Embryonic facial prominence (tissue), 1 donor: ENCODE data around the gene ZNF629.

ENCODE experiments used
- DNase-seq: peaks from one replicate; pipeline ENCODE4 v3.0.0-alpha.2; 2016; ENCODE audit errors: extremely low spot score

ZNF629 gene

DNA sequence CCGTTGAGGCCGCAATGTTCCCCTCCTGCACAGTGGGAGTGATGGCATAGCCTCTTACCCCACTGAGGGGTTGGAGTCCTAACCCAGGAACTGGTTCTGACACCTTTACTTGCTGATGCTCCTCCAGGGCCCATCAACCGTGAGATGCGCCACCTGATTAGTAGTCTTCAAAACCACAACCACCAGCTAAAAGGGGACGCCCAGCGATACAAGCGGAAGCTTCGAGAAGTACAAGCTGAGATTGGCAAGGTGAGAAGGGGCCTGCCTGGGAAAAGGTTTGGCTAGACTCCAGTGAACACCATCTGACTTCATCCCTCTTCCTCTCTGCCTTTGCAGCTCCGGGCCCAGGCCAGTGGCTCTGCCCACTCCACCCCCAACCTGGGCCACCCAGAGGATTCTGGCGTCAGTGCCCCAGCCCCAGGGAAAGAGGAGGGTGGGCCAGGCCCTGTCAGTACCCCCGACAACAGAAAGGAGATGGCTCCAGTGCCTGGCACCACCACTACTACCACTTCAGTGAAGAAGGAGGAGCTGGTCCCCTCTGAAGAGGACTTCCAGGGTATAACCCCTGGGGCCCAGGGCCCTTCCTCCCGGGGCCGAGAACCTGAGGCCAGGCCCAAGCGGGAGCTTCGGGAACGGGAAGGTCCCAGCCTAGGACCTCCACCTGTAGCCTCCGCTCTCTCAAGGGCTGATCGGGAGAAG, 19.1 kb downstream of the ZNF629 start:
- DNase-seq: no peak

DNA sequence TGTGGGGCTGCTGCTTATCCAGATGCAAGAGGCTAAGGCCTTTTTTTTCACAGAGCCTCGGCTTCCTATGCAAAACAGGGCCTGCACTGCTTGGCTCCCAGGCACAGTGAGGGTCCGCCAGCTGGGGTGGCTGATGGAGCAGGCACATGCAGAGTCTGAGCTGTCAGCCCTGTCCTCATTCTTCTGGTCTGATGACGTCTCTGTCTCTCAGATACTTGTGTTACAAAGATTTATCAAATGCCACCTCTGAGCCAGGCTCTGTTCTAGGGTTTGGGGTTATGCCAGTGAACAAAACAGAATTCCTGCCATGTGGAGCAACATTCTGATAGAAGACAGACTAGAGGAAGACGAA, 20.1 kb downstream of the ZNF629 start:
- no peak for DNase-seq

DNA sequence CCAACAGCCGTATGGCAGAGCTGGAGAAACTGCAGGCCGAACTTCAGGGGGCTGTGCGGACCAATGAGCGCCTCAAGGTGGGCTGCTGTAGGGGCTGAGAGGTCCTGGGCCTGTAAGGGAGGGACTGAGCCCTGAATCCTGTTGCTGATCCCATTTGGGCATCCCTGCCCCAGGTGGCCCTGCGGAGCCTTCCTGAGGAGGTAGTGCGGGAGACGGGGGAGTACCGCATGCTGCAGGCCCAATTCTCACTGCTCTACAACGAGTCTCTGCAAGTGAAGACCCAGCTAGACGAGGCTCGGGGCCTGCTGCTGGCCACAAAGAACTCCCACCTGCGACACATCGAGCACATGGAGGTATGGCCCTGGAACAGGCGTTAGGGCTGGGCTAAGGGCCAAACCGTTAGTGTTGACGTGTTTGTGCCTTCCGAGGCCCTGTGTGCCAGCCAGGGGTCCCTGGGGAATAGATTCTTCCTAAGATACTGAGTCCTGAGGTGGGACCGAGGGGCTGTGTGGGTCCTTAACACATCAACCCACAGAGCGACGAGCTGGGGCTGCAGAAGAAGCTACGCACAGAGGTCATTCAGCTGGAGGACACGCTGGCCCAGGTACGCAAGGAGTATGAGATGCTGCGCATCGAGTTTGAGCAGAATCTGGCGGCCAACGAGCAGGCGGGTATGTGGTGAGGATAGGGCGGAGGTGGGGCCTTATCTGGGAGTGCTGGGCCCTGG, 20.6 kb downstream of the ZNF629 start:
- no peak for DNase-seq

DNA sequence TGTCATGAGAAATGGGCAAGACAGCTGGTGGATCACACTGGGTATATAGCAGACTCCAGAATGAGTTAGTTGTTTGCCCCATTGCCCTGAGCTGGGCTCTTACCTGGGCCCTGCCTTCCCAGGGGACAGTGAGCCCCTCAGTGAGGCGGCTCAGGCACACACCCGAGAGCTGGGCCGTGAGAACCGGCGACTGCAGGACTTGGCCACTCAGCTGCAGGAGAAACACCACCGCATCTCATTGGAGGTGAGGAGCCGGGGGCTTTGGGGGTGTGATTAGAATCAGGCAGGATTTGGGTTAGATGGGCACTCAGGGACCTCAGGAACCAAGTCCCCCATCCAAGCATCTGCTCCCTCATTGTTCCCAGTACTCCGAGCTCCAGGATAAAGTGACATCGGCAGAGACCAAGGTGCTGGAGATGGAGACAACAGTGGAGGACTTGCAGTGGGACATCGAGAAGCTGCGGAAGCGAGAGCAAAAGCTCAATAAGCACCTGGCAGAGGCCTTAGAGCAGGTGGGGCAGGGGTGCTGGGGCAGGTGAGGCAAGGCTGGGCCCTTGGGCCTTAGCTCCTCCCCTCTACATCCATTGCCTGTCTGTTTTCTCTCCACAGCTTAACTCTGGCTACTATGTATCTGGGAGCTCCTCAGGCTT, 22.1 kb downstream of the ZNF629 start:
- no peak for DNase-seq

DNA sequence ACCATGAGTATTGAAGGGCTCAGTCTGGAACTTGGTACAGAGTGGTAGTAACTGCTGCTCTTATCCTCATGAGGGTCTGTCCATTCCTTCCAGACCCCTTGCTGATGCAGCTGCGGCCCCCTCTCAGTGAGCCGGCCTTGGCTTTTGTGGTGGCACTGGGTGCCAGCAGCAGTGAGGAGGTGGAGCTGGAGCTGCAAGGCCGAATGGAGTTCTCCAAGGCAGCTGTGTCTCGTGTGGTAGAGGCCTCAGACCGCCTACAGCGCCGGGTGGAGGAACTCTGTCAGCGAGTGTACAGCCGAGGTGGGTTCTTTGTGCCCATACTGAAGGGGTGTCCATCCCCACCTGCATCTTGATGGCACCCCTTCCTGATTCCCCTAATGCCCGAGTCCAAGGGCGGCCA, 22.9 kb downstream of the ZNF629 start:
- DNase-seq: no peak

DNA sequence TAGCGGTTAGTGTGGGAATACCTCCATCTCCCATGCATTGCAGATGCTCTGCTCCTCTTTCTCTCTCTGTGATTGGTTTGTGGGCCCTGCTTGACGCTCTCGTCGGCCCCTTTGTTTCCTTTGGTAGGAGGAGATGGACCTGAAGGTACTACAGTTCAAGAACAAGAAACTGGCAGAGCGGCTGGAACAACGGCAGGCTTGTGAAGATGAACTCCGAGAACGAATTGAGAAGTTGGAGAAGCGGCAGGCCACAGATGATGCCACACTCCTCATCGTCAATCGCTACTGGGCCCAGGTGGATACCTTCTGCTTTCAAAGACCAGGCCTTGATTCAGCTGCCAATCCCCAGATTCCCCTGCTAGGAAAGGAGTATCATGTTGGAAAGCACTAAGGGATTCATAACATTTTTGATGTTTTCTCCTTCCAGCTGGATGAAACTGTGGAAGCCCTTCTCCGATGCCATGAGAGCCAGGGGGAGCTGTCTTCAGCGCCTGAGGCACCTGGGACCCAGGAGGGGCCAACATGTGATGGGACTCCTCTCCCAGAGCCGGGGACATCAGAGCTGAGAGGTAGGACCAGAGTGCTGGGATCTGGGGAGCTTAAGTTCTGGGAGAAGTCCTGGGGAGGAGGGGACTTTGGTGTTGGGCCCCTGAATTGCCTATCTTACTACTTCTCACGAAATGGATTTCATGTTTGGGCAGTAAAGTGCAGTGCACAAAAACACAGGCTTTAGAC, 23.8 kb downstream of the ZNF629 start:
- no peak for DNase-seq

DNA sequence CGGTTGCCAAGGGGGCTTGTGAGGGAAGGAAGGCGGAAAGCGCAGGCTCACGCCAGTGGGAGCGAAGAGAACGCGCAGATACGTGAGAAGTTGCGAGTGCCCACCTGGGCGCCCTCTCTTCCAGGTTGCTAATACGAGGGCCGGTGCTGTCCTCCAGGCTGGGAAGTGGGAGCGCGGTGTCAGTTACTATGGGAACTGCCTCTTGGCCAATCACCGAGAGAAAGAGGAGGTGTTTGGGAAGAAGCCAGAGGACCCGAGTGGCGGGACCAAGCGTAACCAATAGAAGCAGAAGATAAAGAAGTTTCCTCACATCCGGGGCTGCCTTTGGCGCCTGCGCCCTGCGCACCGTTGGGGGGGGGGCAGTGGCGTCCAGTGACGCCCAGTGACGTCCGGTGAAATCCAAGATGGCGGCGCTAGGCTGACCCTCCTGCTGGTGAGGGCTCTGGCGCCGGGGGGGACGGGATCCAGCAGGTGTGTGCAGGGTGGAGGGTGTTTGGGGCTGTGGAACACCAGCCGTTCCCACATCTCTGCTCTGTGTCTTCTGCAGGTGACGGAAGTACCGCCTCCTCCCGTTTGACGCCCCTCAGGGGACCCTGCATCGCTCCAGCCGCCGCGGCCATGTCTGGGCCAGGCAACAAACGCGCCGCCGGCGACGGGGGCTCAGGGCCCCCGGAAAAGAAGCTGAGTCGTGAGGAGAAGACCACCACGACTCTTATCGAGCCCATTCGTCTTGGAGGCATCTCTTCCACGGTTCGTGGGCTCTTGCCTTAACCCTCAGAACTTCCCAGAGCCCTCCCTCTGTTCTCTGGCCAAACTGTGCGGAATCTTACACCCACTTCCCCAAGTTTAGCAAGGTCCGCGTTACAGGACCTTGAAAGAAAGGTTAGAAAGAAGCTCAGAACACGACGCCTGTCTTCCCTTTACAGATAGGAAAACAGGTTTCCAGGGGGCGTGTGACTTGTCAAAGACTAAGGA, 24.8 kb downstream of the ZNF629 start, which contains the start of the genes CFAP119 and RNF40:
Gene CFAP119, minus strand, starts transcription at position 135 of the 975 bp plus-strand sequence. CDS start 314 bp downstream, outside the sequence.
Gene RNF40, plus strand, starts transcription at position 395 of the 975 bp plus-strand sequence. Its CDS starts 224 bp downstream, at position 619.
- peak; percentile 94 for DNase-seq

DNA sequence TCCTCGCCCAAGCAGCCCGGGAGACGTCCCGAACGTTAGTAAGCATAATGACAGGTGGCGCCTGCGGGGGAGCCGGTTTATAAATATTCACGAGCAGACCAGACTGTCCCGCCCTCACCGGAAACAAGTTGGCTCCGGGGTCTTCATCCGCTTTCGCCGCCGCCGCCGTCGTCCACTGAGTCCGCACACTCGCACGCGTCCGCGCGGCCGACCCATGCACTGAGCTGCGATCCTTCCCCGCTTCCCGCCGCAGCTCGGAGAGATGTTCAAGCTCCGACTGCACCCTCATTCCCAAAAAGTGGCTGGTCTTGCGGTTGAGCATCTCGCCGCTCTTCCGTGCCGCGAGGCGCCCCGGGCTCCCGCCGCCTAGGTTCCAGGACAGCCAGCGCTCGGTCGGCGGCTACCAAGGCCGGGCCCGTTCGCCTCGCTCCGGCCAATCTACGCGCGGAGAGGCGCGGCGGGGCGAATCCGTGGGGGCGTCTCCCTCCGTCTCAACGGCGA, 25.5 kb downstream of the ZNF629 start:
- DNase-seq: no peak

DNA sequence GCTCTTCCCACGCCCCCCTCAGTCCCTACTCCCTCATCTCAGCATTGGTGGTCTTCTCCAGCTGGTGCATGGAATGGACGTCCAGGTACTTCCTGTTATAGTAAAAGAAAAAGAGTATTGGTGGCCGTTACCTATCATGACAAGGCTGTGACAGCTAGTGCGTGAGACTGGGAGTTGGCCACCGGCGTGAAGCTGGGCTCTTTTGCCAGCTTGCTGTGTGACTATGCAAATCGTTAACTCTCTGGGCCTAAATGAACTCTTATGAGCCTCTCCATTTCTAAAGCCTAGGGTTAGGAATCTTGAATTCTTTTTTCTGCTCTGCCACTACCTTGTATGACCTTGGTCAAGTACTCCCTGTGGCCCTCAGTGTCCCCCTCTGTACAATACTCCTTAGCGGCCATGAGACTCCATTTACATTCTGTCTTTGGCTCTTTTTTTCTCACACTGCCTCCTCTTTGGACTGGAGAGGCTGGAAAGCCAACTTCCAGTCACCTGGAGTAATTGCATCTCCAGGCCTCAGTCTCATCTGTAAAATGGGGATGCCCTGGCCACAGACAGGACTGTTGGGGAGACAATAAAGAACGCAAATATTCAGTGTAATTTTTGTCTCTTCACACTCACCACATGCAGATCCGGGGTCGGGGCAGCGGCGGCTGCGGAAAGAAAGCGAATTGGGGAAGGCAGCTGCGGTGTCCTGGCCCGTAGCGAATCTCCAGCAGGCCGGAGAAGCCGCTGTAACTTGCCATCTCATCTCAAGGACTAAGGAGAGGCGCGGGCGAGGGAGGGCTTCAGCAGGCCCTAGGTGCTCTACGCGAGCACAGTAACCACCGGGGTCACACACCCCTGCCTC, 26.2 kb downstream of the ZNF629 start:
- DNase-seq: no peak

DNA sequence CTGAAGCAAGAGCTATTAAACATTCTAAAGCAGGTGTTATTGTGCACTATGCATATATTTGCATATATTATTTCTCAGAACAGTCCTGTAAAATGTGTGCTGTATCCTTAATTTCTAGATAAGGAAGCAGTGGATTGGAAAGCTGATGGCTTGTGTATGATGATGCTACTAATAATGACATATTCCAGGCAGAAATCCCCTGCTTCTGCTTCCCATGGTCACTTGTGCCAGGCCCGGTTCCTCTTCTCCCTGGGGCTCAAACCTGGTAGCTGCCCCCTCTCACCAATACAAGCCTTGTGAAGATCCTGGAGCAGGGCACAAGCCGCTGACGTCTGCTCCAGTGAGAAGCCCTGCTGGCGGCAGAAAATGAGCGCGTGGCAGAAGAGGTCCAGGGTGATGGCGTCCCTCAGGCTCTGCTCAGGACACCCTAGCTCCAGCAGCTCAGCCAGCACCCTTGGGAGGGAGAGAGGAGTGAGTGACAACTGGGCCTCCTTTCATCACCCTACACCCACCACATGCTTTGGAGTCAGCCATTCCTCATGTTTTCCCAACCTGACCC, 26.9 kb downstream of the ZNF629 start:
- DNase-seq: no peak

DNA sequence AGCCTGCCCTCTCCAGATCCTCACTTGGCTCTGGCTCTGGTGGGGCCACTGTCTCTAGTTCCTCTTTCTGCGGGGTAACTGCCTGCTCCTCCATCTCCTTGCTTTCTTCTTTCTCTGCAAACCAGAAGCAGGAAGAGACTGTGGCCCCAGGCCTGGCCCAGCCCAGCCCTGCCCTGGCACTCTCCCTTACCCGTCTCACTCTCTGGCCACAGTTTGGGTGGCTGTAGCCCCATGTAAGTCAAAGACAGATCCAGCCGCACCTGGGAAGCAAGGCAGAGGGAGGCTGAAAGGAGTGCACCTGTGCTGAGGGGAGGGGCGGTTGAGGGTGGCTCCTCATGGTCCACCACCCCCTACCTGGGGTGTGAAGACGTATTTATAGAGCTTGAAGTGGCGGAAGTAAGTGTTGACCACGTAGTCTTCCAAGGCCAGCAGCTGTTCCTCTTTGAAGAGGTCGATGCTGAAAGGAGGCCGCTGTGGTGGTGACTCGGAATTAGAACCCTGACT, 28.0 kb downstream of the ZNF629 start:
- DNase-seq: no peak

DNA sequence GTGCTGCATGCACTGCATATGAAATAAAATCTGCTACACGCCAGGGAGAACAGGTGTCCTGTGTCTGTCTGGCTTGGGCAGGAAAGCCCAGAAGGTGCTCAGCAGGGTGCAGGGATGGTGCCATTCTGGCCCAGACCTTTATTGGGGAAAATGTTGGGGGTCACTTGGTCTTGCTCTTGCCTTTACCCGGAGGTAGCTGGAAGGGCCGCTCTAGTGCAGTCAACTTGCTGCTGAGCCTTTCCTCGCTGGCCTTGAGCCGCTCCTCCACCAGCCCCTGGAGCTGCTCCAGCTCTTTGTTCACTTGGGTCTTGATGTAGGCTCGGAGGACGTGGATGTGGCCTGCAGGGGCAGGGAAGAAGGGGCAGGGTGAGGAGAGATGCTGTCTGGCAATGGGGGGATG, 29.7 kb downstream of the ZNF629 start:
- no peak for DNase-seq

DNA sequence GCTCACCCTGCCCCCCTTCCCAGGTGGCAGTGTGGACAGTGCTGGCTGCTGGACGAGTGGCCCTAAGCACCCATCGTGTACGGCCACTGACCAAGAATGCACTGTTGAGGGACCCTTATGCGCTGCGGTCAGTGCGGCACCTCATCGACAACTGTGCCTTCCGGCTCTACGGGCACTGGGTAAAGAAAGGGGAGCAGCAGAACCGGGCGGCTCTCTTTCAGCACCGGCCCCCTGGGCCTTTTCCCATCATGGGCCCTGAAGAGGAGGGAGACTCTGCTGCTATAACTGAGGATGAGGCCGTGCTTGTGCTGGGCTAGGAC, 30.3 kb downstream of the ZNF629 start:
- DNase-seq: no peak

DNA sequence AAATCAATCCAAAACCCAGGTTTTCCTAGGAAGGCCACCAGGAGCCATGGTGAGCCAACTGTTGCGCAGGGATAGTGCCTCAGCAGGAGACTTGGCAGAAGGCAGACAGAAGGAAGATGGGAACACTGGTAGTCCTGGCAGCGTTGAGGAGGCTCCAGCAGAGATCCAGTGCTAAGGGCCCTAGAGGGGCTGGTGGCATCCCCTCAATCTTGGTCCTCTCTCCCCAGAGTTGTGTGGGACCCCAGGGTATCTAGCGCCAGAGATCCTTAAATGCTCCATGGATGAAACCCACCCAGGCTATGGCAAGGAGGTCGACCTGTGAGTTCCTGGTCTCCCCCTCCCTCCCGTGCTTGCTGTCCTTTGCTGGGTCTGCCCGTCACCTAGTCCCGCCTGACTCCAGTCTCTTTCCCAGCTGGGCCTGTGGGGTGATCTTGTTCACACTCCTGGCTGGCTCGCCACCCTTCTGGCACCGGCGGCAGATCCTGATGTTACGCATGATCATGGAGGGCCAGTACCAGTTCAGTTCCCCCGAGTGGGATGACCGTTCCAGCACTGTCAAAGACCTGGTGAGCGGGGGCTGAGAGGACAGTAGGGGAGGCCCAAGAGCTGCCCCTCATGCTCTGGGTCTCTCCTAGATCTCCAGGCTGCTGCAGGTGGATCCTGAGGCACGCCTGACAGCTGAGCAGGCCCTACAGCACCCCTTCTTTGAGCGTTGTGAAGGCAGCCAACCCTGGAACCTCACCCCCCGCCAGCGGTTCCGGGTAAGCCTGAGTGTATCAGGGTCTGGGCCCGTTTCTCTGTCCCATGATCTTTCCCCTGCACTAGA, 30.8 kb downstream of the ZNF629 start:
- DNase-seq: no peak

DNA sequence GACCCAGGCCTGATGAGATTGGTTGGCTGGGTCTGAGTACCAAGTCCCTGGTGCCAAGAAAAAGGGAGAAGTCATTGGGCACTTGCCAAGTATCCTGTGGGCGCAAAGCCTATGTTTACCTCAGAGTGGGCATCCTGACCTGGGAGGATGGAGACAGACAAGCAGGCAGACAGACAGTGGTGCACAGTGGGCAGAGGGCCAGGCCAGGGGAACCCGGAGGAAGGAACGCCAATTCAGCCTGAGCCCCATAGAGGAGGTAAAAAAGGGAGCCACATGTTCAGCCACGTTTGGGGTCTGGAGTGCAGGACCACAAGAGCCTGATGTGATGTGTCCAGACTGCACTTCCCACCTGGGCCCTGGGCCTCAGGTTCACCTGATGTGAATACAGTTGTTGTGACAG, 33.4 kb downstream of the ZNF629 start:
- no peak for DNase-seq

DNA sequence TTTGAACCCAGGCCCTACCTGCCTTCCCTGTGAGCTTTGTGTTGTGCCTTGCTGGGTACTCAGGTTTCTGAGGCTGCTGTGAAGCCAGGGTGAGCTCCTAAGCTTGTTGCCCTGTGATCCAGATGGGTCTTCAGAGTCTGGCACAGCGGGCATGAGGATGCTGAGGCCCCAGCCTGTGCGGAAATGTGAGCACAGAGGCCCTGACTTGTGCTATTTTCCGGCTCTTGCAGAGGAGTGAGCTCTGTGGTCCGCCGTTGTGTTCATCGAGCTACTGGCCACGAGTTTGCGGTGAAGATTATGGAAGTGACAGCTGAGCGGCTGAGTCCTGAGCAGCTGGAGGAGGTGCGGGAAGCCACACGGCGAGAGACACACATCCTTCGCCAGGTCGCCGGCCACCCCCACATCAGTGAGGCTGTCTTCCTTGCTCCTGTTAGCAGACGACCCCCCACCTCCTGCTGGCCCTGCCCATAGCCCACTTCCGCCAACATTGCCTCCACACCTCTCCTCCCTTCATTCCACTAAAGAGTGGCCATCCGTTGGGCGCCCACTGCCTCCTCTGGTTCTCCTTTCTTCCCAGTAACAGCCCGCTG, 36.0 kb downstream of the ZNF629 start:
- DNase-seq: no peak

DNA sequence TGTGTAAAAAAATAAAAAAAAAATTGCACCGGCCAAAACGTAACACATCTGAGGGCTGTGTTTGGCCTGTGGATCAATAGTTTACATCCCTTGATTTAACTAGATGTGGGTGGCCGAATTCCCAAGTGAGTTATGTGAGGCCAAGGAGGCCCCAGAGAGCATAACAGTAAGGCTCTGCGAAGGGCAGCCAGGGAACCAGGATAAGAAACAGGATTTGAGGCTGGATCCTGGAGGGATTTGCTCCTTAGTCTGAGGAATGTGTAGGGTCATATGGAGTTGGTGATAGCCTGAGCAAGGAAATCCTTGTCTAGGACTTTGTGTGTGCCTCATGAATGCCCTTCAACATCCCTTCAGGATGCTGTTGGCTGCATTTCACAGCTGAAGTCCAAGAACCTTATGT, 36.8 kb downstream of the ZNF629 start:
- no peak for DNase-seq
